Transverse colon (tissue), 4 donors: ENCODE results near the gene ITPR2.

ENCODE experiments used
- CTCF ChIP-seq, 5 experiments: fragments of 200-600 bp in 3 of 5; fragments of 450-650 bp in 2 of 5; sonication (generic) in 3 of 5; IDR thresholded peaks; 1 replicate in 2 of 5; 2 replicates in 3 of 5; pipeline ENCODE4 v1.5.1; 2016 to 2017; ENCODE audit warnings: antibody characterized with exemption in 5 of 5, inconsistent platforms in 3 of 5, mild to moderate bottlenecking in 2 of 5, moderate library complexity in 1 of 5
- EP300 ChIP-seq: sonication (generic); formaldehyde crosslinking; IDR thresholded peaks from one replicate; pipeline ENCODE4 v1.6.1; 2017; ENCODE audit warnings: antibody characterized with exemption, low read depth
- POLR2A ChIP-seq: fragments of 450-650 bp; IDR thresholded peaks from one replicate; pipeline ENCODE4 v1.6.1; 2016; ENCODE audit warnings: antibody characterized with exemption, mild to moderate bottlenecking, moderate library complexity
- POLR2AphosphoS5 ChIP-seq, 3 donors: sonication (generic); formaldehyde crosslinking; IDR thresholded peaks; one replicate each; pipeline ENCODE4 v1.6.1; 2016; ENCODE audit warnings: antibody characterized with exemption in 3 of 3

GRCh38 chr12:26823390-26823789 lies 9.6 kb downstream of the ITPR2 start:
- TF ChIP-seq CTCF (IDR thresholded peaks at IDR 0.05) (no peak), POLR2A (no peak), EP300 (no peak), POLR2AphosphoS5 (IDR thresholded peaks at IDR 0.05) (no peak)
